H1 (cell line): ENCODE measurements around the gene AOPEP. TPM values are rescaled to one million over a fixed set of nuclear protein-coding genes. Genes with fewer than 3 reads are reported as not detected.

Experiments used
- CTCF ChIA-PET: fragments of 300-600 bp; sonication (Branson Sonifier 250); formaldehyde crosslinking; loops from one replicate; lab custom pipeline; 2021; ENCODE audit not compliant: partially characterized antibody; lab: Charles Lee
- POLR2A ChIA-PET: fragments of 300-600 bp; sonication (Branson Sonifier 250); formaldehyde crosslinking; loops from one replicate; lab custom pipeline; 2021; ENCODE audit warnings: inconsistent platforms; ENCODE audit not compliant: partially characterized antibody; lab: Charles Lee
- DNase-seq, 2 experiments: peaks; one replicate each; pipeline versions ENCODE4 v3.0.0 to v3.0.0-alpha.2; 2010 to 2022; ENCODE audit warnings: low spot score in 2 of 2, low read depth in 1 of 2, mixed read lengths in 1 of 2
- FAIRE-seq: peaks from 2 replicates; lab custom pipeline; 2011; peaks lifted over from hg19 to GRCh38; lab: Jason Lieb, UNC
- H2AFZ ChIP-seq: 2 replicates; pipeline ENCODE4 v1.8.1; 2012; ENCODE audit warnings: low read length, inconsistent platforms
- H2AK5ac ChIP-seq: 2 replicates; pipeline ENCODE4 v1.6.1; 2013; ENCODE audit warnings: low read depth, low read length
- H2BK120ac ChIP-seq: replicated peaks from 2 replicates; pipeline ENCODE3; 2013; ENCODE audit warnings: low read depth, low read length, inconsistent platforms
- H2BK12ac ChIP-seq: 2 replicates; pipeline ENCODE4 v1.6.1; 2013; ENCODE audit warnings: low read depth, low read length
- H2BK15ac ChIP-seq: 2 replicates; pipeline ENCODE4 v1.6.1; 2013; ENCODE audit warnings: low read length
- H2BK20ac ChIP-seq: 2 replicates; pipeline ENCODE4 v1.6.1; 2013; ENCODE audit warnings: low read length
- H2BK5ac ChIP-seq: 2 replicates; pipeline ENCODE4 v1.6.1; 2013; ENCODE audit warnings: low read depth, low read length
- H3K14ac ChIP-seq: 2 replicates; pipeline ENCODE4 v1.6.1; 2013; ENCODE audit warnings: inconsistent platforms; ENCODE audit not compliant: insufficient read length
- H3K18ac ChIP-seq: 2 replicates; pipeline ENCODE4 v1.6.1; 2013; ENCODE audit warnings: low read length; ENCODE audit errors: extremely low read depth
- H3K23ac ChIP-seq: 2 replicates; pipeline ENCODE4 v1.6.1; 2013; ENCODE audit warnings: inconsistent platforms; ENCODE audit not compliant: insufficient read length
- H3K23me2 ChIP-seq: 2 replicates; pipeline ENCODE4 v1.6.1; 2013; ENCODE audit warnings: low read depth, low read length
- H3K27ac ChIP-seq: 2 replicates; pipeline ENCODE4 v1.6.1; 2011; ENCODE audit warnings: low read depth, low read length, inconsistent platforms
- H3K27me3 ChIP-seq, 4 experiments: replicated peaks in 1 of 4; 1 replicate in 1 of 4; 2 replicates in 3 of 4; pipeline versions ENCODE4 v1.6.1 to v1.8.1; 2011 to 2013; ENCODE audit warnings: low read length in 3 of 4, mild to moderate bottlenecking in 3 of 4, inconsistent platforms in 2 of 4, mixed read lengths in 2 of 4, moderate library complexity in 1 of 4; ENCODE audit not compliant: control insufficient read depth in 3 of 4, insufficient read depth in 3 of 4; ENCODE audit errors: extremely low read depth in 1 of 4
- H3K36me3 ChIP-seq, 4 experiments: 2 replicates each; pipeline versions ENCODE4 v1.6.1 to v1.8.1; 2011 to 2013; ENCODE audit warnings: mild to moderate bottlenecking in 4 of 4, low read length in 3 of 4, moderate library complexity in 2 of 4, control low read depth in 1 of 4, inconsistent platforms in 1 of 4; ENCODE audit not compliant: insufficient read depth in 4 of 4, control insufficient read depth in 2 of 4
- H3K4ac ChIP-seq: replicated peaks from 2 replicates; pipeline ENCODE3; 2013; ENCODE audit warnings: low read length, low read depth, mixed read lengths, inconsistent platforms; ENCODE audit not compliant: insufficient read length
- H3K4me1 ChIP-seq, 4 experiments: replicated peaks in 1 of 4; 1 replicate in 1 of 4; 2 replicates in 3 of 4; pipeline versions ENCODE4 v1.6.1 to v1.8.1; 2011 to 2013; ENCODE audit warnings: low read length in 3 of 4, inconsistent platforms in 2 of 4, mixed read lengths in 1 of 4; ENCODE audit not compliant: insufficient read depth in 4 of 4, control insufficient read depth in 3 of 4
- H3K4me2 ChIP-seq, 2 experiments: 2 replicates each; pipeline versions ENCODE4 v1.6.1 to v1.8.1; 2011 to 2013; ENCODE audit warnings: low read depth in 2 of 2, low read length in 2 of 2, control low read depth in 1 of 2, inconsistent platforms in 1 of 2, mild to moderate bottlenecking in 1 of 2; ENCODE audit not compliant: insufficient read depth in 1 of 2
- H3K4me3 ChIP-seq, 4 experiments: fragments of 200-600, 300-600 bp in 1 of 4; sonication (generic), shearing (Covaris generic), sonication (Bioruptor Twin) in 1 of 4; 2 replicates each; pipeline versions ENCODE4 v1.5.1 to v1.8.1; 2011 to 2016; ENCODE audit warnings: low read length in 4 of 4, low read depth in 3 of 4, control low read depth in 2 of 4, inconsistent platforms in 2 of 4, mild to moderate bottlenecking in 2 of 4, mixed read lengths in 1 of 4, moderate library complexity in 1 of 4; ENCODE audit not compliant: insufficient read depth in 2 of 4; ENCODE audit errors: extremely low read depth in 1 of 4
- H3K56ac ChIP-seq: replicated peaks from 2 replicates; pipeline ENCODE3; 2013; ENCODE audit warnings: low read depth, mild to moderate bottlenecking, mixed read lengths, low read length, inconsistent platforms; ENCODE audit not compliant: insufficient read length
- H3K79me1 ChIP-seq: 2 replicates; pipeline ENCODE4 v1.6.1; 2013; ENCODE audit warnings: low read depth, low read length, control low read depth
- H3K79me2 ChIP-seq, 2 experiments: 2 replicates each; pipeline versions ENCODE4 v1.6.1 to v1.8.1; 2012 to 2013; ENCODE audit warnings: low read length in 2 of 2, mild to moderate bottlenecking in 2 of 2, inconsistent platforms in 1 of 2; ENCODE audit not compliant: insufficient read depth in 2 of 2, control insufficient read depth in 1 of 2
- H3K9ac ChIP-seq, 4 experiments: replicated peaks in 1 of 4; 1 replicate in 1 of 4; 2 replicates in 3 of 4; pipeline versions ENCODE4 v1.6.1 to v1.8.1; 2011 to 2013; ENCODE audit warnings: low read depth in 3 of 4, low read length in 3 of 4, control low read depth in 2 of 4, mild to moderate bottlenecking in 2 of 4, moderate library complexity in 2 of 4, inconsistent platforms in 1 of 4; ENCODE audit errors: extremely low read depth in 1 of 4
- H3K9me3 ChIP-seq, 2 experiments: 2 replicates each; pipeline versions ENCODE4 v1.6.1 to v1.8.1; 2012 to 2013; ENCODE audit warnings: mild to moderate bottlenecking in 2 of 2, moderate library complexity in 2 of 2, control low read depth in 1 of 2, inconsistent platforms in 1 of 2, low read depth in 1 of 2, low read length in 1 of 2, mixed read lengths in 1 of 2; ENCODE audit not compliant: insufficient read depth in 2 of 2
- H4K20me1 ChIP-seq, 2 experiments: replicated peaks in 1 of 2; 2 replicates each; pipeline versions ENCODE3 to v1.8.1; 2011 to 2013; ENCODE audit warnings: inconsistent platforms in 2 of 2, low read length in 2 of 2, mild to moderate bottlenecking in 1 of 2; ENCODE audit not compliant: insufficient read depth in 2 of 2, control insufficient read depth in 1 of 2
- H4K5ac ChIP-seq: 2 replicates; pipeline ENCODE4 v1.6.1; 2013; ENCODE audit warnings: low read length, low read depth, mixed read lengths, inconsistent platforms; ENCODE audit not compliant: insufficient read length
- H4K8ac ChIP-seq: 2 replicates; pipeline ENCODE4 v1.8.0; 2013; ENCODE audit warnings: mild to moderate bottlenecking, moderate library complexity, low read length, inconsistent platforms; ENCODE audit not compliant: insufficient read depth; ENCODE audit errors: extremely low read depth
- H4K91ac ChIP-seq: replicated peaks from 2 replicates; pipeline ENCODE3; 2013; ENCODE audit warnings: low read length, mixed read lengths, inconsistent platforms; ENCODE audit not compliant: insufficient read length
- ASH2L ChIP-seq: fragments of 200-600, 300-600 bp; sonication (generic); IDR thresholded peaks from one replicate; pipeline ENCODE4 v1.7.1; 2017; ENCODE audit warnings: low read length
- WGBS, 2 experiments: shearing (Covaris generic) in 1 of 2; methylation state at CpG; one replicate each; pipeline versions ENCODE4 v1.1.6 to v1.1.7; 2013 to 2015; ENCODE audit warnings: low lambda C conversion rate in 2 of 2, mixed read lengths in 2 of 2, inconsistent platforms in 1 of 2, low coverage in 1 of 2, missing lambda C conversion rate in 1 of 2; ENCODE audit not compliant: insufficient replicate concordance in 2 of 2, insufficient coverage in 1 of 2, insufficient read length in 1 of 2; ENCODE audit errors: extremely low coverage in 1 of 2, missing lambda C conversion rate in 1 of 2; 5-methylcytosine and 5-hydroxymethylcytosine counted together
- polyA plus RNA-seq, 7 experiments: library from polyadenylated mRNA; depleted of rRNA in 3 of 7; stranded (reverse) in 5 of 7; unstranded in 2 of 7; fragments of >200 nt in 5 of 7; fragments of 200-250 nt in 2 of 7; gene quantifications; 1 replicate in 5 of 7; 2 replicates in 1 of 7; 4 replicates in 1 of 7; pipeline versions ENCODE4 v1.2.1 to v1.2.3, GENCODE V29; 2011 to 2013; ENCODE audit warnings: missing spikeins in 2 of 7, mixed read lengths in 2 of 7
- total RNA-seq: library from RNA; stranded (reverse); fragmentation: NEBNext Ultra II Directional; extraction: Animal tissue kit (Norgen Biotek cat#: 25700); gene quantifications from 2 replicates; pipeline ENCODE4 v1.2.1, GENCODE V29; 2021

The AOPEP gene
- total and polyA plus RNA-seq, 2 of the 8 experiments (the other 6 are each of a cell fraction or from before 2014, with no cell fraction given) = 6.1 to 14.3 TPM

- Histone ChIP-seq H3K4ac (no peak overlapping the region), H2BK12ac (no peak overlapping the region), H3K4me2 (no peak overlapping the region), H2BK120ac (no peak overlapping the region), H4K91ac (no peak overlapping the region)
- DNase-seq = no peak
- TF ChIP-seq ASH2L = no peak
- TF ChIP-seq, all 59 proteins: peak for 0
- Histone ChIP-seq H3K9ac (no peak overlapping the region), H2BK15ac (no peak overlapping the region), H2BK5ac (no peak overlapping the region), H3K27ac (no peak overlapping the region), H3K36me3 (no peaks in the 10 kb centered on the region), H3K4me3 (no peak overlapping the region), H3K23me2 (no peaks in the 10 kb centered on the region), H3K27me3 (no peaks in the 10 kb centered on the region), H4K20me1 (no peaks in the 10 kb centered on the region), H3K14ac (no peak overlapping the region), H2AFZ (no peak overlapping the region), H3K18ac (no peak overlapping the region), H3K9me3 (no peaks in the 10 kb centered on the region), H3K23ac (no peak overlapping the region), H3K79me1 (no peaks in the 10 kb centered on the region), H3K79me2 (no peaks in the 10 kb centered on the region), H2AK5ac (no peak overlapping the region), H4K5ac (no peak overlapping the region), H3K56ac (no peak overlapping the region), H2BK20ac (no peak overlapping the region), H3K4me1 (peaks cover 2 to 13% (median 7%) of the 10 kb centered on the region in 4 experiments; a peak in 6 of 7 replicates), H4K8ac (no peak overlapping the region)
- POLR2A ChIA-PET = no interaction called here
- WGBS, 2 experiments = 96% methylated on average over 11 of the region's 11 CpGs; no CpG with 5 or more reads in 1 of the 2 experiments
- CTCF ChIA-PET = interaction anchor here (0.7 kb wide), 1 partner anchor 191 kb away, joined by 4 read pairs; no protein-coding TSS in a partner anchor
- FAIRE-seq = no peak
Measured at GRCh38 chr9:94975480-94975879, 249.0 kb downstream of the AOPEP start.
